Activated CD8-positive, alpha-beta memory T cell treated with anti-CD3 and anti-CD28 coated beads, Interleukin-2, amount 50 U/mL, for 1 hour (primary cell): Measurements from ENCODE around the gene TBC1D2.
"Not testable (repeated sequence)": the region's sequence is repeated elsewhere in the genome, so short reads cannot be mapped to it uniquely, and the experiment has no call there.

ENCODE experiments used
- DNase-seq: peaks from one replicate; pipeline ENCODE4 v3.0.0-alpha.2; 2020; ENCODE audit errors: extremely low read depth

The TBC1D2 gene

DNA sequence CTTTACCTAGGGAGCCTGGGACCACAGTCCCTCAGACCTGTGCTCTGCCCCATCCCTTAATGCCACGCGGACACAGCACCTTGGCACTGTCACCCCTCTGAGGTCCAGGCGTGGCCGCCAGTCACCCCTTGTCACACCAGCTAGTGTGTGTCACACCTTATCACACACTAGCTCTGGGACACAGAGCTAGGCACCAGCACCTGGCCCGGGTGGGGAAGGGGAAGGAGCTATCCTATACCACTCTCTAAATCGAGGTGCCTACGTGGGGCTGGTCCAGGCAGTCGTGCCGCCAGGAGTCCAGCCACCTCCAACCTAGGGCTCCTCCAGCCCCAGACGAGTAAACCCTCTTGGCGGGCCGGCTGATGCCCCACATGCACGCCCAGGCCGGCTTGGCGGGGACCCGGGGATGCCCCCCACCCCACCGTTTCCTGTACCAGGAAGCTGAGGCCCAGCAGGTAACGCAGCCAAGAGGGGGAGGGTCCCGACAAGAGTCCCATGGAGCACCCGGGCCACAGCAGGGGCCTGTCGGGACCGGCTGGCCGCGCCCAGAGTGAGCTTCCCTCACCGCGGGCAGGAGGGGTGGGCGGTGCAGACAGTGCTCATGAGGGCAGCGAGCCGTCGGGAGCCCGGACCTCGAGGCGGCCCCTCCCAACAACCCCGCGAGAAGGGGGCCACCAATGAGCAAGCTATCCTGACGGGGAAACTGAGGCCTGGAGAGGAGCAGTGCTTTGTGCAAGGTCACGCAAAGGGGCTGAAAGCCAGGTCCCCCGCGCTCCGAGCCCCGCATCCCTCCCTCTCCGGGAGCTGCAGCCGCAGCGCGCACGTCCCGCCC is 63.6 kb downstream of the TBC1D2 start:
- DNase-seq: no peak

DNA sequence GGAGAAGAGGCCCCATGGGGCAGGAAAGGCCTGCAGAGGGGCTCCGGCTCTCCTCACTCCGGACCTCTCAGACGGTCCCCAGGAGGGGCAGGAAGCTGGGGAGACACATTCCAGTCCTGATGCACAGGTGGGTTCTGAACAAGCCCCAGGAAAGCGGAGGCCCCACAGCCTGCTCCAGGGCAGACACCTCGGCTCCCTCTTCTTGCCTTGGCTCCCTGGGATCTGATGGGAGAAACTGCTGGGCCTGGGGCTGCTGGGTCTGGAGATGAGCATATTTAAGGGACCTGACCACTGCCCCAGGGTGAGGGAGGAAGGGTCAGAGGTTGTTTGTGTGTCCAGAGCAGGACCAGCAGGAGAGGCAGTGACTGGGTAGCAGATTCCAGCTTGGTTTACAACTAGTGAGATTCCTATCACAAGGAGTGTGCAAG is 64.3 kb downstream of the TBC1D2 start:
- DNase-seq: no peak

DNA sequence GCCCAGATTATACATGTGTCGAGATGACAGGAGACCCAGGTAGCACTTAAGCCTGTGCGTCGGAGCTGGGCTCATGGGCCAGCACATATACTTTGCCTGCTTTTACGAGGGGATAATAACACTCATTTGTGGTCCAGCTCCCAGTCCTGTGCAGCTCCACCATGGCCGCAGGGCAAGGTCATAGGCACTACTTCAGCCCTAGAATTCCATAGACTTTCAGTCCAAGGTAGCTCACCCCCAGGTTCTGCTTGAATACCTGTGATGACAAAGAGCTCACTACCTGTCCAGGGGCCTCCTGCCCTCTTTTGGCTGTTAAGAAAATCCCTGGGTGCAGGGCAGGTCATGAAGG is 64.7 kb downstream of the TBC1D2 start:
- no peak for DNase-seq

DNA sequence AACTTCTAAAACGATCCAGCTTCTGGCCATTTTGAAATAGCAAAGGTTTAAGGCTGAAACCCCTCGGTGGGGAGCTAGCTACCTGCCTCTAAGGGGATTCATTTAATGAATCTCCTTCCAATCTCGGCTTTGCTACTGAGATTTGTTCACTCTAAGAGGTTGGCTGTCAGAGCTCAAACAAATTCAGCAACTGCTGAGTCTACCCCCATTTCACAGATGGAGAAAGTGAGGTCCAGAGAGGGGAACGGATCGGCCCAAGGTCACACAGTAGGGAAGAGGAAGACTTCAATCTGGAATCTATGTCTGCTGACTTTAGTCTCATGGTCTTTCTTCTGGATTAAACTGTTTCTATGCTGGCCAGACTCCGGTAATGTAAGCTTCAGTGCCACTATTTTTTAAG is 66.0 kb downstream of the TBC1D2 start:
- DNase-seq: no peak

DNA sequence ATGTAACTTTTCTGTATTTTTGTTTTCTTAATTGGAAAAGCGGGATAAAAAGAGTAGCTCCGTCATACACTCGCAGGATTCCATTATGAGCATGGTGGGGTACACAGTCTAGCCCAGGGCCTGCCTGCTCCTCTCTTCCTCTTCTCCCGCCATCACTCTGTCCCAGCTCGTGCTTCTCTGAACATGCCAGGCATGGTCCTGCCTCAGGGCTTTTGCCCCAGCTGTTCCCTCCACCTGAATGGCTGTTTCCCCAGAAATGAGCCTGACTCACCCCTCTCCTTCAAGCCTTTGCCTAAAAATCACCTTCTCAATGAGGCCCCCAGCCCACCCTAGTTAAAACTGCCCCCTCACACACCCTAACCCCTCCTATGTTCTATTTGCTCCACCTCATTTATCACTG is 67.5 kb downstream of the TBC1D2 start:
- DNase-seq: no peak

DNA sequence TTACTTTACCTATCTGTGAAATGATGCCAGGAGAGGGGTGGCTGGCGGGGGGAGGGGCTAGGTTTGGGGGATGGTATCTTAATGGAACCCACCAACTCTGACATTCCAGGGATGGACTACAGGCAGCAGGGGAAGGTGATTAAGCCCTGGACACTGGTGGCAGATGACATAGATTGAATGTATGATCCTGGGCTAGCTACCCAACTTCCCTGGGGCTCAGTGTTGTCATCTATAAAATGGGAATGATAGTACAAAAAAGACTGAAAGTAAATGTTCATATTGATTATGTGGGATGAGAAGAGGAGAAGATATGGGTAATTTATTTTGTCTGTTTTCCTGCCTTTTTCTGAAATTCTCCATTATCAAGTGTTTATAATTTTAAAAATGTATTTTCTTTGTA is 69.2 kb downstream of the TBC1D2 start:
- DNase-seq: no peak

DNA sequence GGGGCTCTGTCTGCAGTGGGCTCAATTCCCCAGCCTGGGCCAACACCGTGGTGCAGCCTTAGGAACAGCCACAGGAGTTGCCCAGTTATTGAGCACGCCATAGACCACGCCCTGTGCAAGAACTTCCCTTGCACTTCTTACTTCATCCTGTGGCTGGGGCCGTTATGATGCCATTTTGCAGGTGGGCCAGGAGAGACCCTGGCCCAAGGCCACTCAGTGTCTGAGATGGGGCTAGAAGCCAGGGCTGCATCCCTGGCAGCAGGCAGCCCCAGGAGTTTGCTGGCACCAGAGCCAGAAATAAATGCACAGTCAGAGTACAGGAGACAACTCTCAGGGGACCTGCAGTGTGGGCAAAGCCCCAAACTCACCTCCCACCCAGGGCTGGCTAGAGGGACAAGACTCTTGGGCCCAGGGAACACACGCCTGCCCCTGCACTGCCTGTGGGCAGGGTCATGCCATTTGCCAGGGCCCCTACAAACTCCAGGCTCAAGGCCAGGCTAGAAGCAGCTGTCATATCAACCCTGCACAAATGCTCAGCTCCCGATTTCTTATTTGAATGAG is 69.8 kb downstream of the TBC1D2 start:
- no peak for DNase-seq

DNA sequence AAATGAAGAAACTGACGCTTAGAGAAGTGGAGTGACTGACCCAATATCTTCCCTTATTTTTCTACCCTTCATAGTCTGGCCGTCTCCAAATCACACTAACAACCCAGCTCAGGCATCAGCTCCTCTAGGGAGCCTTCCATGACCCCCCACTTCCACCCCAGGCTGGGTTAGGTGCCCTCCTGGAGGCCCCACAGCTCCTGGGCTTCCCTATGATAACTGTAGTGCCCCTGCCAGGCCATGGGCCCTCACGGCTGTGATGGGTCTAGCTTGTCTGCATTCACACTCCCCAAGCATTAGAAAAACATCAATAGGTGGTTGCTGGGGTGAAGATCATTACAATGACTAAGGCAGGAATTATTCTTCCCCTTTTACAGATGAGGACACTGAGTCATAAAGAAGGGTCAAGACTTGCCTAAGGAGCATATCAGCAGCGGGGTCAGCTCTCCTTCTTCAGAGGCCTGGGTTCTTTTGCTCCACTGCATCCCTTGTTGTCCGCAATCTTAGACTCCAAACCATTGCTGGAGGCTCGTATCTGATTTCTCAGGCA is 70.4 kb downstream of the TBC1D2 start:
- DNase-seq: no peak

DNA sequence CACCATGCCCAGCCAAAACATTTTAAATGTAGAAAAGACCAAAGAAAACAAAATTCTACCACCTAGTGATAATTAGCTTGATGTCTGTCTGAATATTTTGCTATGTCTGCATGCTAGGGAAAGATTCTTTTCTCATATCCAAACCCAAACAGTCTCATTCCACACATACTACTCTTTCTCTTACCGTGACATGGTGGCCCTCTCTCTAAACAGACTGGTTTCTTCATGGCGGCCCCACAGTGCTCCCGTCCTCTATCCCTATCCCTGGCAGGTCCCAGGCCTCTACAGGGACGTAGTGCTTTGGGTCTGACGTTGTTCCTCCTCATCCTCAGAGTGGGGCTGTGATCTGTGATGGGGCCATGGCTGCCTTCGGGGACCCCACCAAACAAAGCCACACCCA is 71.1 kb downstream of the TBC1D2 start:
- no peak for DNase-seq

DNA sequence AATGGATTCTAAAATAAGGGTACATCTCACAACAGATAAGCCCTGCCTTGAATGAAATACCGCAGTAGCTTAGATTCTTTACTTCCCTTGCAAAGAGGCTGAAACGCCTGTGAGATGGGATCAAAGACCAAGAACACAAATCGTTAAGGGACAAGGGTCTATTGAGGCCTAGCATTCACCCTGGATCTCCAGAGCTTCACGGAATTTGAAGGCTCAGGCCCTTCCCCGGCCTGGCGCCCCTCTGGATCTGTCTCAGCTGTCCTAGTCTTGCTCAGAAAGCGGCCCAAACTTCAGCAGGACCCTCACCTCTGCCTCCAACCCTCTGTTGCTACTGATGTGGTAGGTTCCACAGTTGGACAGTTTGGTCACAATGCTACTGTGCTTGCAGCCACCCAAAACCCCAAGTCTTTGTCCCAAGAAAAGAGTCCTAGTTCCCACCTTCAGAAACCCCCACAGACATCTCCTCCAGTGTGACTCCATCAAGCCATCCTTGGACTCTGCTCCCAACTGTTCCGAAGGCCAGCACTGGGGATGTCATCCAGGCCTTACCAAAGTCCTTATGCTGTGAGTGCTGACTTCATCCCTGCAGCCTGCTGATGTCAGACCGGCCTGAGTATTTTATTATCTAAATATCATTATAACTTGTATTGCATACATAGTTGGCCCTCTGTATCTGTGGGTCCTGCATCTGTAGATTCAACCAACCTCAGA is 72.4 kb downstream of the TBC1D2 start:
- DNase-seq: no peak

DNA sequence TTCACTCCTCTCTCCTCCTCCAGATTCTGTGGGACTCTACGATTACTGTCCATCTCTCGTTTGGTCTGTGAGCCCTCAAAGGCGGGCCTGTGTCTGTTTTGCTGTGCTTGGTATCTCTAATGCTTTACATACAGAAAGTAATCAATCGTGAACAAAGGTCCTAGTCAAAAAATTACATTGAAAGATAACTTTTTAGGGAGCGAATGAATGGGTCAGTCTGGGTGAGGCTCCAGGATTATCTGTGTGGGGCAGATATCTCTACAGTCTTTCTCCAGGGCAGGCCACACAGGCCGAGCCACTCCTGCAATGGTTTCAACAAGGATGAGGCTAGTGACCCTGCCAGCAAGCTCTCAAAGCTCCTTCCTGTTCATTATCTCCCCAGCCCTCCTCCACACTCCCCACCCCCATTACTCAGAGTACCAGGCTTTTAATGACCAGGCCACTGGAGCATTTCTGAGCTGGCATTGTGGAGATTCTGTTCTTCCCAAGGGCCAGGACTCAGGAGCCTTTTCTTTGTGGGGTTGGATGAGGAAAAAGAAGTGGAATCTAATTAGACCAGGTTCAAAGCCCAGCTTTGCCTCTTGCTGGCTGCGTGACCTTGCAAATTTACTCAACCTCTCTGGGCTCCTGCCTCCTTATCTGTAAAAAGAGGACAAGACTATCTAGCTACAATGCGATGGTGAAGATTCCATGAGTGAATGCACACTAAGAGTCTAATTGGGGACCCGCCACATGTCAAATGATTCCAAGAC is 73.2 kb downstream of the TBC1D2 start:
- no peak for DNase-seq

DNA sequence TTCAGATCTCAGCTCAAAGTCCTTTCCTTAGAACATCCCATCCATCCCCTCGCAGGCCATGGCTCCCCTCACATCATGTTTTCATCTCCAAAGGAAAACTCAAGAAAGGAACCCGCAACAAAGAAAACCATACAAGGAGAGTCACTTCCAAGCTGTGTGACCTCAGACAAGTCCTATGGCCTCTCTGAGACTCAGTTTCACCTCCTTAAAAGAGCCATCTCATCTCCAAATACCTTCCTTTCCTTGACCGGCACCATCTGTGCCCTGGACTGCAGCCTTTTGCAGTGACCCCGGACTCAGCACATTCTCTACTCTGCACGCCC is 73.7 kb downstream of the TBC1D2 start:
- DNase-seq: no peak

DNA sequence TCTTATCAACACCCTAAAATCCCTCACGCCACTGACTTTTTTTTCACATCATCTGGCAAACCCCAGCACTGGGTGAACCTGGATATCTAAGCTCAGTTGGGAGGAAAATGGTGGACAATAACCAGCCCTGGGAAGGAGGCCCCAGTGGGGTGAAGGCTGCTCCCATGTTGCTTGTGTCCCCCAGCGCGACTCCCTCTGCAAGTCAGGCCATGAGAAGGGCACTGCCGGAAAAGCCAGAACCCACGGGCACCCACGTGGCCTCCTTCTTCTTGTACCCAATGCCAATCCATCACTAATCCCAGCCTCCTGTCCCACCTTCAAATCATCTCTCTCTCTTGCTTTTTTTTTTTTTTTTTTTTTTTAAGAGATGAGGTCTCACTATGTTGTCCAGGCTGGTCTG is 74.5 kb downstream of the TBC1D2 start:
- no peak for DNase-seq

DNA sequence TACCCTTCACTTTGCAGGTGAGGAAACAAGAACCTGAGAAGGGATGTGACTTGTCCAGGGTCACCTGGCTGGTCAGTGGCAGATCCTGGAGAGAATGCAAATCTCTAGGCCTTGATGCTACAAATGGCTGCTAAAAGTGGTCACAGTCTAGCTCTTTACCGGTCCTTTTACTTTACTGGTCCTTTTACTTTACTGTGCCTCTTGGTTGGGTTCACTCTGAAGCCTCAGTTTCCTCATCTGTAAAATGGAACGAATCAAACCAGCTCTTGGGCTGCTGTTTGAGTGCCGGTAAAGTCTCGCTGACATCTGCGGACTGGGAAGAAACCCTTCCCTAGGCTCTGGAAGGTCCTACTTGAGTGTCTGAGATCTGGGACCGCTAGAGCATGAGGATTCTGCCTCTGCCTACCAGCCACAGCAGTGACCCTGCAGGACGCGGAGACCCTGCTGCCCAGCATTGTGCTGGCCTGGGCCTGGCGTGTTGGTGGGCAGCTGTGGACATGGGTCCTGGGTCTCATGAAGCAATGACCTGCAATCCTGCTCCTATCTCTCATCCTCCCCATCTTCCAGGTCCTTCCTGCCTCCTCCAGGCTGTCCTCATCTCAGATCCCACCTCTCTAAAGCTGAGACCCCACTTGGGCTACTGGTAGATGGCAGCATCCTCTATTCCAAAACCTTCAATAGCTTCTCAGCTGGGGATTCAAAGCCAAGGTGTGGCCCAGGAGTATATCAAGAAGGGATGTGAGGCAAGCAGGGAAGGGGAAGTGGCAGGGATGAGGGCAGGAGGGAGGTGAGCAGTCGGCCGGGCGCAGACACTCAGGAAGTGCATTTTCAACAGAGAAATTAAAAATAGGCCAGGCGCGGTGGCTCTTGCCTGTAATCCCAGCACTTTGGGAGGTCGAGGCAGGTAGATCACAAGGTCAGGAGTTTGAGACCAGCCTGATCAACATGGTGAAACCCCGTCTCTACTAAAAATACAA is 76.3 kb downstream of the TBC1D2 start:
- no peak for DNase-seq

DNA sequence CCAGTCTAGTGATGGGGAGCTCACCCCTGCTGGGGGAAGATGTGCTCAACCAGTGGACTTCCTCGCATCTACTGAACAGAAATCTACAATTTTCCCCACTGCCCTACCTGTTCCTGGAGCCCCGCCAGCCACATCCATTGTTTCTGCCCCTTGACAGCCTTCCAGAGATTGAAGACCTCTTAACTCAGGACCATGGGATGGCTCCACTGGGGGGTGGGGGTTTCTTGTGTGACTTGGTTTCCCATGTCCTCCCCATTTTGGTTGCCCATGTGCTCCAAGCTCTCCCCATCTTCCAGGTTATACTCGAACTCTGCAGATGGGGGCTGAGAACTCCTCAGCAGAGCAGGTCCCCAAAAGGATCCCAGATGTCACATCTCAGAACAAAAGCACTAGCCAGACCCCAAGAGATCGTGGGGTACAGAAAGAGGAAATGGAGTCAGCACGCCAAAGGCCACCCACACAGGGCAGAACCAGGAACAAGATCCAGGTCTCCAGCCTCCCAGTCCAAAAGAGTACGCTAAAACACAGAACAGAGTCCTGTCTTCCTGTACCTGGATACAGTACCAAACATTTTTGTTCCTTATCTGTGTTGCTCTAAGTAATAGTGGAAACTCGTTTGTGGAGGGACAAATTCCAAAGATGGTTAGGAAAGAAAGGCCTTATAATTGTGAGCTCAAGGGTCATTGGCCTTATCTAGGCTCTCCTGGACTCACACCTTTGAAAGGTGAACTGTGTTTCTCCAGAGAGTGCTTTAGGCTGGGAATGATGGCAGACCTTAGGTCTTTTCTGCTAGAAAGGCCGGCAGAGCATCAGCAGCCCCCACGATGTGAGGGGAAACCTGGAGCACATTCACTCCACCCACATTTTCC is 78.8 kb downstream of the TBC1D2 start:
- no peak for DNase-seq

DNA sequence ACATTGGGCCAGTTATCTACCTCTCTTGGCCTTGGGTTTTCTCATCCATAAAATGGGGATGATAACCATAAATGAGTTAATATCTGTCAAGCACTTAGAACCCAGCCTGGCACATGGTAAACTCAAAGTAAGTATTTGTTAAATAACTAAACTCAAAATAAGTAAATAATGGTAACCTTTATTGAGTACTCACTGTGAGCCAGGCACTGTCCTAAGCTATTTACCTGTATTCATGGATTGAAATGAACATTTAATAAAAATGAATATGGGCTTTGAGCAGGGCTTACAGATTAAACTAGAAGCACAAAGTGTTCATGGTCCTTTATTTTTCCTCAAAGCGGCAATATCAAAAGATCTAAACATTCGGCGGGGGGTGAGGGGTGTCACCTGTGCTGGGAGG is 79.7 kb downstream of the TBC1D2 start:
- DNase-seq: no peak

DNA sequence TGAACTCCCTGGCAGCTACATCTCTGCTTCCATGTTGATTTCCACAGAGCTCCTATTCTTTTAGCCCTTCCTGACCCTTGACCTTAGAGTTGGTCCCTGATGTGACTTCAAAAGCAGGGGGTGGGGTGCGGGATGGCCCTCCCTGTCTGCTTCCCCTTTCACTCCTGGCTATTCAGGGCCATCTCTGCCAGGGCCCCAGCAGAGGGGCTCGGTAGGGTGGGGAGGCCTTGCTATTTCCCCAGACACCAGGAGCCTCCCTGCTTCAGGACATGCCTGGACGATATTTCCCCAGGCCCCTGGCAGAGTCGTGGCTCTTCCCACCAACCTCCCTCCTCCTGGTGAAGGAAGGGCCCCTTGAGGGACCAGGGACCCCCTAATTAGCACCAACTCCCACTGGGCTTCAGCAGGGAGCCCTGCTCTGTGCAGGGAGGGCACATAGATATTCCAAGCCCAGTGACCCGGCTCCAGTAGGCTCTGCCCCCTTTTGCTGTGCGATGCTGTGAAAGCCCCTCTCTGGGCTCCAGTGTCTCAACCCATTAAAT is 80.3 kb downstream of the TBC1D2 start:
- no peak for DNase-seq

DNA sequence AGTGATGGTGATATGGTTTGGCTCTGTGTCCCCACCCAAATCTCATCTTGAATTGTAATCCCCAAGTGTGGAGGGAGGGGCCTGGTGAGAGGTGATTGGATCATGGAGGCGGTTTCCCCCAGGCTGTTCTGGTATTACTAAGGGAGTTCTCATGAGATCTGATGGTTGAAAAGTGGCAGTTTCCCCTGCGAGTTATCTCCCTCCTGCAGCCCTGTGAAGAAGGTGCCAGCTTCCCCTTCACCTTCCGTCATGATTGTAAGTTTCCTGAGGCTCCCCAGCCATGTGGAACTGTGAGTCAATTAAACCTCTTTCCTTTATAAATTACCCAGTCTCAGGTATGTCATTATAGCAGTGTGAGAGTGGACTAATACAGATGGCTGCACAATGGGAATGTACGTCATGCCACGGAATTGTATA is 80.9 kb downstream of the TBC1D2 start:
- DNase-seq: not testable (repeated sequence)

DNA sequence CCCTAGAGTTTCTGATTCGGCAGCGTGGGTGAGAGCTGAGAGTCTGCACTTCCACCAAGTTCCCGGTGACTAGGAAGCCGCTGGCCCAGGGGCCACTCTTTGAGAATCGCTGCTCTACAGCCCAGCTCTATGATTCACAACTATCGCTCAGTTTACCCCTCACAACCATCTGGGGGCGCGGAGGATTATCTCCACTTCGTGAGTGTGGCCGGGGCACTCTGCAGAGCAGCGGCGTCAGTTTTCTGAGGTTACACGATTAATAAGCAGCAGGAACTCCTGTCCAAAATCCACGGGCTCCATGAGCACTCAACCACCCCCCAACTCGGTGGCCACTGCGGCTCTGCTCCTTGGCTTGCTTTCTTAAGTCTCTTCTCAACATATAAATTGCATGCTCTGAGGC is 82.3 kb downstream of the TBC1D2 start:
- no peak for DNase-seq

DNA sequence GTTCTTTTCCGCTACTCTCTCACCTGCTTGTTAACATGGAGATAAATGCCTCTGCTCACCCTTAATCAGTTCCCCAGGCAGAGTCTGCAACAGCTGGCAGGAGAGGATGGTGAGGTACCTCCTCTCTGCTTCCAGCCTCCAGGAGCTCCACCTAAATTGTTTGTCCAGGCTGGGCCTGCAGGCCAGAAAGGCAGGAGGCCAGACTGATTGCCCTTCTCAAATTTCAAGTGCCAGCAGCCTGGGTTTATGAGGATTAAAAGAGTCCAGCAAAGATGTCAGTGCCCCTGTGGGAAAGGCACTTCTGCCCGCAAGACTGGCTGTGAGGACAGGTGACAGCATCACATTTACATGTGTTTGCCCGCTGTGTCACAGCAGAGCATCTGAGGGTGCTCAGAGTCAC is 82.8 kb downstream of the TBC1D2 start:
- no peak for DNase-seq
